Activated CD4-positive, alpha-beta memory T cell treated with anti-CD3 and anti-CD28 coated beads for 36 hours (primary cell): ENCODE measurements around the gene CAMK1. TPM values are rescaled to one million over a fixed set of nuclear protein-coding genes. Genes with fewer than 3 reads are reported as not detected.

Source experiments
- total RNA-seq, 2 experiments: library from RNA; stranded (reverse); gene quantifications; one replicate each; pipeline ENCODE4 v1.2.3, GENCODE V29; 2021

CAMK1 gene
- total RNA-seq, 2 experiments from 2014 or later = 48.2 to 51.9 TPM

Other genes starting within 250 kb of the CAMK1 start
- gene LHFPL4, start 216.1 kb downstream of the CAMK1 start, total RNA-seq = not detected
- gene MTMR14, start 120.4 kb downstream of the CAMK1 start, total RNA-seq = 10 to 100 TPM; 39.0 to 40.5 TPM
- gene CPNE9, start 66.1 kb downstream of the CAMK1 start, total RNA-seq = not detected
- gene BRPF1, start 38.2 kb downstream of the CAMK1 start, total RNA-seq = 10 to 100 TPM; 25.0 to 27.3 TPM
- gene OGG1, start 20.0 kb downstream of the CAMK1 start, total RNA-seq = 10 to 100 TPM; 35.7 to 36.5 TPM
- gene TADA3, start 22.5 kb upstream of the CAMK1 start, total RNA-seq = 10 to 100 TPM; 86.9 to 92.1 TPM
- 100 to 1,000 TPM; 237 to 240 TPM for gene ARPC4, start 23.1 kb upstream of the CAMK1 start, total RNA-seq
- 10 to 100 TPM; 49.6 to 49.7 TPM for gene TTLL3, start 40.3 kb upstream of the CAMK1 start, total RNA-seq
- gene RPUSD3, start 74.1 kb upstream of the CAMK1 start, total RNA-seq = 10 to 100 TPM; 79.0 to 80.8 TPM
- gene CIDEC, start 110.3 kb upstream of the CAMK1 start, total RNA-seq = not detected
- gene JAGN1, start 120.7 kb upstream of the CAMK1 start, total RNA-seq = 10 to 100 TPM; 25.0 to 27.8 TPM
- 1 to 10 TPM; 1.8 to 1.9 TPM for gene IL17RE, start 132.9 kb upstream of the CAMK1 start, total RNA-seq
- under 1 TPM; 0.40 to 0.46 TPM for gene IL17RC, start 147.2 kb upstream of the CAMK1 start, total RNA-seq
- gene CRELD1, start 163.9 kb upstream of the CAMK1 start, total RNA-seq = 10 to 100 TPM; 14.1 to 16.1 TPM
- 1 to 10 TPM; 7.8 to 8.2 TPM for gene PRRT3, start 182.5 kb upstream of the CAMK1 start, total RNA-seq
- 10 to 100 TPM; 35.8 to 39.8 TPM for gene EMC3, start 216.9 kb upstream of the CAMK1 start, total RNA-seq